Left ventricle myocardium superior (tissue), 1 donor: ENCODE measurements around the gene IGF2BP3. TPM values are rescaled to one million over a fixed set of nuclear protein-coding genes. Genes with fewer than 3 reads are reported as not detected.
"Not testable (repeated sequence)": the region's sequence is repeated elsewhere in the genome, so short reads cannot be mapped to it uniquely, and the experiment has no call there.

Source experiments
- ATAC-seq: fragments of 200-7000 bp; cut with Tn5 transposase; one replicate; pipeline ENCODE4 v1.9.1; 2020; ENCODE audit warnings: mild to moderate bottlenecking, moderate library complexity
- DNase-seq: peaks from one replicate; pipeline ENCODE4 v3.0.0-alpha.2; 2020
- intact Hi-C: fragments of 100-400 bp; cut with micrococcal nuclease; formaldehyde crosslinking; loops from one replicate; pipeline ENCODE4 v1.11.0; 2022
- total RNA-seq: library from RNA; stranded (reverse); fragmentation: NEBNext Ultra II Directional; extraction: Animal tissue kit (Norgen Biotek cat#: 25700); gene quantifications from one replicate; pipeline ENCODE4 v1.2.1, GENCODE V29; 2021
- donor health status: DM: no; HTN: yes; CAD: no; lungs with severe emphysema.

Gene IGF2BP3
- total RNA-seq, 1 donor from 2014 or later: not detected

GRCh38 chr7:23434147-23434917 is 36.0 kb downstream of the IGF2BP3 start:
- intact Hi-C loops: no loop called here
- ATAC-seq (no peak), DNase-seq (no peak)

GRCh38 chr7:23431702-23432199 is 38.5 kb downstream of the IGF2BP3 start:
- ATAC-seq (no peak), DNase-seq (no peak)
- intact Hi-C loops: no loop called here

- ATAC-seq: no peak
- DNase-seq: no peak
- intact Hi-C loops: no loop called here
These were observed 39.4 kb downstream of the IGF2BP3 start for GRCh38 chr7:23430893-23431259.

GRCh38 chr7:23426876-23427275 is 43.4 kb downstream of the IGF2BP3 start:
- no peak for DNase-seq
- ATAC-seq: no peak
- intact Hi-C loops: no loop called here

GRCh38 chr7:23422909-23423308 is 47.4 kb downstream of the IGF2BP3 start:
- ATAC-seq: no peak
- intact Hi-C loops: no loop called here
- DNase-seq: no peak

- no peak for ATAC-seq
- intact Hi-C loops: no loop called here
These were observed 47.9 kb downstream of the IGF2BP3 start for GRCh38 chr7:23422384-23422783.

GRCh38 chr7:23419845-23420244 is 50.4 kb downstream of the IGF2BP3 start:
- DNase-seq (no peak), ATAC-seq (no peak)
- intact Hi-C loops: no loop called here

More at GRCh38 chr7:23422384-23422783, 47.9 kb downstream of the IGF2BP3 start:
- DNase-seq: no peak

- ATAC-seq (no peak), DNase-seq (no peak)
- intact Hi-C loops: no loop called here
These were observed 51.1 kb downstream of the IGF2BP3 start for GRCh38 chr7:23419160-23419559.

GRCh38 chr7:23418046-23418445 is 52.2 kb downstream of the IGF2BP3 start:
- ATAC-seq (no peak), DNase-seq (no peak)
- intact Hi-C loops: no loop called here

- DNase-seq (no peak), ATAC-seq (no peak)
- intact Hi-C loops: no loop called here
These were observed 55.1 kb downstream of the IGF2BP3 start for GRCh38 chr7:23415198-23415597.

GRCh38 chr7:23410446-23411183 is 59.7 kb downstream of the IGF2BP3 start:
- DNase-seq (no peak), ATAC-seq (no peak)
- intact Hi-C loops: no loop called here

- intact Hi-C loops, ATAC-seq, DNase-seq: not testable (repeated sequence)
These were observed 63.7 kb downstream of the IGF2BP3 start for GRCh38 chr7:23406564-23406963.

GRCh38 chr7:23405240-23405618 is 65.1 kb downstream of the IGF2BP3 start:
- ATAC-seq: no peak
- intact Hi-C loops: no loop called here
- no peak for DNase-seq

- DNase-seq: no peak
- intact Hi-C loops: no loop called here
- no peak for ATAC-seq
These were observed 65.6 kb downstream of the IGF2BP3 start for GRCh38 chr7:23404546-23405239.

- intact Hi-C loops: no loop called here
- DNase-seq (no peak), ATAC-seq (no peak)
These were observed 66.3 kb downstream of the IGF2BP3 start for GRCh38 chr7:23403970-23404369.

GRCh38 chr7:23398090-23398489 is 72.2 kb downstream of the IGF2BP3 start:
- intact Hi-C loops, DNase-seq, ATAC-seq: not testable (repeated sequence)

GRCh38 chr7:23397241-23397640 is 73.0 kb downstream of the IGF2BP3 start:
- ATAC-seq (no peak), DNase-seq (no peak)
- intact Hi-C loops: no loop called here

GRCh38 chr7:23396222-23397015 is 73.9 kb downstream of the IGF2BP3 start:
- ATAC-seq (no peak), DNase-seq (no peak)
- intact Hi-C loops: no loop called here

- ATAC-seq: no peak
- intact Hi-C loops: no loop called here
- DNase-seq: no peak
These were observed 75.7 kb downstream of the IGF2BP3 start for GRCh38 chr7:23394488-23395171.
